IMR-90 (cell line): ENCODE measurements around the gene RNF181. TPM values are rescaled to one million over a fixed set of nuclear protein-coding genes. Genes with fewer than 3 reads are reported as not detected.
A peak's percentile ranks its signal among the peaks of the same experiment; 100 is the strongest.

Source experiments
- ATAC-seq: fragments of 200-7000 bp; cut with Tn5 transposase; 2 replicates; pipeline ENCODE4 v1.9.1; 2020; ENCODE audit warnings: low read depth, mild to moderate bottlenecking, moderate library complexity
- BruUV-seq: library from RNA; stranded (reverse); fragments of 400-500 nt; replicated peaks from 2 replicates; lab custom pipeline; 2021; lab: Mats Ljungman, UMichigan
- CTCF ChIA-PET: fragments of 300-600 bp; formaldehyde crosslinking; extraction: SDS; loops from one replicate; lab custom pipeline; 2021; ENCODE audit warnings: antibody characterized with exemption; lab: Yijun Ruan, JAX
- POLR2A ChIA-PET: fragments of 300-600 bp; sonication (Branson Sonifier 250); formaldehyde crosslinking; loops from one replicate; lab custom pipeline; 2022; ENCODE audit warnings: antibody characterized with exemption; ENCODE audit not compliant: unreplicated experiment; lab: Charles Lee
- DNase-seq: peaks from one replicate; pipeline ENCODE4 v3.0.0; 2013
- H2AFZ ChIP-seq: replicated peaks from 2 replicates; pipeline ENCODE3; 2013; ENCODE audit warnings: low read length, mild to moderate bottlenecking; ENCODE audit not compliant: poor library complexity
- H2AK5ac ChIP-seq: 2 replicates; pipeline ENCODE4 v1.6.1; 2013; ENCODE audit warnings: low read depth, low read length, inconsistent platforms
- H2AK9ac ChIP-seq: replicated peaks from 2 replicates; pipeline ENCODE3; 2013; ENCODE audit warnings: mild to moderate bottlenecking, low read depth, low read length, moderate library complexity; ENCODE audit not compliant: poor library complexity
- H2BK120ac ChIP-seq: 2 replicates; pipeline ENCODE4 v1.6.1; 2013; ENCODE audit warnings: low read depth, low read length, inconsistent platforms
- H2BK15ac ChIP-seq: 3 replicates; pipeline ENCODE4 v1.6.1; 2013; ENCODE audit warnings: low read depth, low read length, inconsistent platforms
- H2BK20ac ChIP-seq: 2 replicates; pipeline ENCODE4 v1.6.1; 2013; ENCODE audit warnings: low read depth, mild to moderate bottlenecking, inconsistent platforms, low read length, moderate library complexity
- H2BK5ac ChIP-seq: 2 replicates; pipeline ENCODE4 v1.6.1; 2013; ENCODE audit warnings: mild to moderate bottlenecking, low read depth, low read length, inconsistent platforms; ENCODE audit not compliant: poor library complexity, severe bottlenecking
- H3K14ac ChIP-seq: replicated peaks from 2 replicates; pipeline ENCODE4 v1.6.1; 2013; ENCODE audit warnings: low read depth, low read length, inconsistent platforms
- H3K18ac ChIP-seq: 2 replicates; pipeline ENCODE4 v1.6.1; 2013; ENCODE audit warnings: low read depth, low read length, control low read depth
- H3K23ac ChIP-seq: 2 replicates; pipeline ENCODE4 v1.6.1; 2013; ENCODE audit warnings: low read depth, low read length, inconsistent platforms
- H3K27ac ChIP-seq: 2 replicates; pipeline ENCODE4 v1.5.1; 2013; ENCODE audit warnings: mild to moderate bottlenecking, control low read depth, low read length; ENCODE audit not compliant: insufficient read depth
- H3K27me3 ChIP-seq: 2 replicates; pipeline ENCODE4 v1.6.1; 2013; ENCODE audit warnings: low read length; ENCODE audit not compliant: control insufficient read depth, insufficient read depth
- H3K36me3 ChIP-seq: 2 replicates; pipeline ENCODE4 v1.6.1; 2013; ENCODE audit warnings: low read length, mixed read lengths; ENCODE audit not compliant: control insufficient read depth, insufficient read depth
- H3K4ac ChIP-seq: 2 replicates; pipeline ENCODE4 v1.6.1; 2013; ENCODE audit warnings: low read depth, low read length, inconsistent platforms
- H3K4me1 ChIP-seq: 2 replicates; pipeline ENCODE4 v1.6.1; 2013; ENCODE audit warnings: low read length, mixed read lengths; ENCODE audit not compliant: control insufficient read depth, insufficient read depth
- H3K4me2 ChIP-seq: 2 replicates; pipeline ENCODE4 v1.6.1; 2013; ENCODE audit warnings: low read depth, mild to moderate bottlenecking, control low read depth, low read length, moderate library complexity
- H3K4me3 ChIP-seq: 2 replicates; pipeline ENCODE4 v1.5.1; 2013; ENCODE audit warnings: low read depth, mild to moderate bottlenecking, control low read depth, low read length, moderate library complexity; ENCODE audit not compliant: insufficient read depth
- H3K56ac ChIP-seq: 2 replicates; pipeline ENCODE4 v1.6.1; 2013; ENCODE audit warnings: low read length, inconsistent platforms; ENCODE audit not compliant: insufficient read depth; ENCODE audit errors: extremely low read depth
- H3K79me1 ChIP-seq, 2 experiments: 2 replicates each; pipeline ENCODE4 v1.6.1; 2013; ENCODE audit warnings: low read length in 2 of 2, inconsistent platforms in 1 of 2, low read depth in 1 of 2
- H3K9ac ChIP-seq: 2 replicates; pipeline ENCODE4 v1.6.1; 2013; ENCODE audit warnings: low read depth, low read length, control low read depth
- H3K9me1 ChIP-seq: 2 replicates; pipeline ENCODE4 v1.6.1; 2013; ENCODE audit warnings: low read length, inconsistent platforms; ENCODE audit not compliant: insufficient read depth
- H3K9me3 ChIP-seq: 2 replicates; pipeline ENCODE4 v1.6.1; 2013; ENCODE audit warnings: low read length; ENCODE audit not compliant: control insufficient read depth, insufficient read depth
- H4K20me1 ChIP-seq: 2 replicates; pipeline ENCODE4 v1.6.1; 2013; ENCODE audit warnings: low read length, inconsistent platforms; ENCODE audit not compliant: insufficient read depth
- H4K5ac ChIP-seq: 2 replicates; pipeline ENCODE4 v1.6.1; 2013; ENCODE audit warnings: mild to moderate bottlenecking, low read depth, low read length, control low read depth
- H4K8ac ChIP-seq, 2 experiments: 2 replicates each; pipeline ENCODE4 v1.6.1; 2013; ENCODE audit warnings: low read depth in 2 of 2, low read length in 2 of 2, control low read depth in 1 of 2, inconsistent platforms in 1 of 2
- H4K91ac ChIP-seq: 2 replicates; pipeline ENCODE4 v1.6.1; 2013; ENCODE audit warnings: low read depth, low read length, inconsistent platforms; ENCODE audit not compliant: insufficient read depth
- BHLHE40 ChIP-seq: fragments of 150-350 bp; IDR thresholded peaks from 2 replicates; pipeline ENCODE4 v1.6.1; 2016; ENCODE audit warnings: mild to moderate bottlenecking, low read depth, low read length
- CEBPB ChIP-seq: IDR thresholded peaks from 2 replicates; pipeline ENCODE4 v1.6.1; 2012; ENCODE audit warnings: low read depth, low read length, improper control_type of control experiment
- CHD1 ChIP-seq: IDR thresholded peaks from 2 replicates; pipeline ENCODE4 v1.6.1; 2012; ENCODE audit warnings: low read depth, low read length, improper control_type of control experiment
- CTCF ChIP-seq: conservative IDR thresholded peaks from 2 replicates; pipeline ENCODE4 v1.5.1; 2012; ENCODE audit warnings: mild to moderate bottlenecking, low read depth, low read length, improper control_type of control experiment
- FOS ChIP-seq: fragments of 150-350 bp; IDR thresholded peaks from 2 replicates; pipeline ENCODE4 v1.6.1; 2016; ENCODE audit warnings: low read depth, low read length
- MAFK ChIP-seq: IDR thresholded peaks from 2 replicates; pipeline ENCODE4 v1.6.1; 2012; ENCODE audit warnings: low read depth, low read length, improper control_type of control experiment
- MAZ ChIP-seq: IDR thresholded peaks from 2 replicates; pipeline ENCODE4 v1.6.1; 2012; ENCODE audit warnings: low read depth, mild to moderate bottlenecking, low read length, improper control_type of control experiment, moderate library complexity, borderline replicate concordance
- MXI1 ChIP-seq: IDR thresholded peaks from 2 replicates; pipeline ENCODE4 v1.6.1; 2012; ENCODE audit warnings: low read depth, mild to moderate bottlenecking, low read length, moderate library complexity, borderline replicate concordance
- NFE2L2 ChIP-seq: fragments of 150-350 bp; IDR thresholded peaks from 2 replicates; pipeline ENCODE4 v1.6.1; 2016; ENCODE audit warnings: low read depth, mild to moderate bottlenecking, low read length
- POLR2A ChIP-seq: IDR thresholded peaks from 2 replicates; pipeline ENCODE4 v1.6.1; 2012; ENCODE audit warnings: mild to moderate bottlenecking, low read depth, low read length
- RAD21 ChIP-seq: IDR thresholded peaks from 2 replicates; pipeline ENCODE4 v1.6.1; 2012; ENCODE audit warnings: low read length, improper control_type of control experiment
- RCOR1 ChIP-seq: IDR thresholded peaks from 2 replicates; pipeline ENCODE4 v1.6.1; 2012; ENCODE audit warnings: mild to moderate bottlenecking, low read length, improper control_type of control experiment; ENCODE audit not compliant: insufficient replicate concordance
- RFX5 ChIP-seq: IDR thresholded peaks from 2 replicates; pipeline ENCODE4 v1.8.0; 2012; ENCODE audit warnings: low read depth, mild to moderate bottlenecking, low read length, moderate library complexity
- SMC3 ChIP-seq: fragments of 150-350 bp; IDR thresholded peaks from 2 replicates; pipeline ENCODE4 v1.6.1; 2016; ENCODE audit warnings: low read depth, mild to moderate bottlenecking, antibody characterized with exemption, low read length, moderate library complexity
- USF2 ChIP-seq: fragments of 150-350 bp; IDR thresholded peaks from 2 replicates; pipeline ENCODE4 v1.6.1; 2017; ENCODE audit warnings: mild to moderate bottlenecking, antibody characterized with exemption, low read length, low read depth
- WGBS, 2 experiments: methylation state at CpG; one replicate each; pipeline versions ENCODE4 v1.1.5 to v1.1.7; 2013; ENCODE audit warnings: missing lambda C conversion rate in 2 of 2; ENCODE audit not compliant: insufficient read length in 1 of 2; ENCODE audit errors: extremely low coverage in 2 of 2; 5-methylcytosine and 5-hydroxymethylcytosine counted together
- dilution Hi-C: fragments of 300-500 bp; cut with HindIII; formaldehyde crosslinking; loops from one replicate; pipeline ENCODE4 v1.14.3; 2018; ENCODE audit warnings: low sequenced_read_pairs; ENCODE audit not compliant: unreplicated experiment
- in situ Hi-C: fragments of 300-500 bp; cut with MboI; formaldehyde crosslinking; loops from 3 replicates; pipeline ENCODE4 v1.14.3; 2019; ENCODE audit warnings: low sequenced_read_pairs, inconsistent platforms, mixed read lengths
- intact Hi-C: fragments of 100-400 bp; cut with micrococcal nuclease; formaldehyde crosslinking; loops from 2 replicates; pipeline ENCODE4 v1.10.0; 2022
- polyA plus RNA-seq, 3 experiments: library from polyadenylated mRNA; depleted of rRNA; stranded (reverse); fragments of >200 nt; gene quantifications; 2 replicates each; pipeline ENCODE4 v1.2.3, GENCODE V29; 2012; ENCODE audit warnings: low replicate concordance in 1 of 3
- total RNA-seq: library from RNA; depleted of rRNA; stranded (reverse); fragments of >200 nt; gene quantifications from 2 replicates; pipeline ENCODE4 v1.2.3, GENCODE V29; 2012
- TF ChIP-seq, protein P1 (sequence below): fragments of 150-350 bp; IDR thresholded peaks from 2 replicates; pipeline ENCODE4 v1.6.1; 2016; ENCODE audit warnings: low read depth, mild to moderate bottlenecking, low read length, moderate library complexity, borderline replicate concordance

Gene RNF181
- total and polyA plus RNA-seq, 2 of the 4 experiments (the other 2 are of a cell fraction) = 438 to 498 TPM

DNA sequence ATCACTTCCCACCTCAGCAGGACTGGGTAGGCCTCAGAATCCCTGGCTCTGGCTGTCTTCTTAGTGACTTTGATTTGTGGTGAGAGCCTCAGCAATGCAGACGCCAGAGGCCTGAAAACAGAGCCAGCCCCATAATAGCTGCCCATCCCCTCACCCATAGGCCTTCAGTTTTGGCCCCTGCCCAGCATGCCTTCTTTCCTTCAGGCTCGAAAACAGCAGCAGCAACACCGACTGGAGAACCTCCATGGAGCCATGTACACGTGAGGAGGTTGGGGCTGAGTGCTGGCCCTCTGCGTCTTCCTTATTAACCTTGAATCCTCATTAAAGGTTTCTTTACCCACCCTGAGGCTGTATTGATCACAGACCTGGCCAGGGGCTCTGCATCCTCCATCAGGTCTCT lies 1.7 kb downstream of the RNF181 start:
- no CpG with 5 or more reads among the region's 5 CpGs for WGBS, 2 experiments
- ChIA-PET CTCF (no interaction called here), POLR2A (interaction anchor here (0.6 to 1.9 kb wide), 2 partner anchors 10 to 36 kb away, joined by 3 to 9 read pairs; no protein-coding TSS in a partner anchor)
- Histone ChIP-seq H3K79me1 (peaks cover 26 to 68% of the 10 kb centered on the region in 2 experiments), H3K9me3 (no peaks in the 10 kb centered on the region), H3K27me3 (no peaks in the 10 kb centered on the region), H3K4ac (no peak overlapping the region), H2BK120ac (no peak overlapping the region), H4K91ac (no peak overlapping the region), H3K18ac (no peak overlapping the region), H2BK15ac (no peak overlapping the region), H2AFZ (no peak overlapping the region), H3K4me1 (peaks cover 13% of the 10 kb centered on the region), H3K9me1 (peaks cover 16% of the 10 kb centered on the region), H4K20me1 (peaks cover 16% of the 10 kb centered on the region), H3K14ac (no peak overlapping the region), H3K27ac (no peak overlapping the region), H3K4me2 (no peak overlapping the region), H4K8ac (no peak overlapping the region), H4K5ac (no peak overlapping the region), H3K56ac (no peak overlapping the region), H2AK9ac (no peak overlapping the region), H3K23ac (no peak overlapping the region), H2AK5ac (no peak overlapping the region), H3K36me3 (peaks cover 26% of the 10 kb centered on the region), H3K9ac (no peak overlapping the region), H2BK5ac (no peak overlapping the region), H3K4me3 (no peak overlapping the region), H2BK20ac (no peak overlapping the region)
- TSS peak; percentile 56 for BruUV-seq
- intact Hi-C loops (no loop called here), in situ Hi-C loops (no loop called here), dilution Hi-C loops (no loop called here)
- DNase-seq (no peak), ATAC-seq (no peak)
- TF ChIP-seq MAFK (no peak), BHLHE40 (no peak), NFE2L2 (no peak), RCOR1 (no peak), RFX5 (no peak), MXI1 (no peak), SMC3 (no peak), RAD21 (no peak), CTCF (no peak), POLR2A (no peak), USF2 (no peak), CEBPB (no peak), FOS (no peak), CHD1 (no peak), MAZ (no peak)
- TF ChIP-seq, protein P1, sequence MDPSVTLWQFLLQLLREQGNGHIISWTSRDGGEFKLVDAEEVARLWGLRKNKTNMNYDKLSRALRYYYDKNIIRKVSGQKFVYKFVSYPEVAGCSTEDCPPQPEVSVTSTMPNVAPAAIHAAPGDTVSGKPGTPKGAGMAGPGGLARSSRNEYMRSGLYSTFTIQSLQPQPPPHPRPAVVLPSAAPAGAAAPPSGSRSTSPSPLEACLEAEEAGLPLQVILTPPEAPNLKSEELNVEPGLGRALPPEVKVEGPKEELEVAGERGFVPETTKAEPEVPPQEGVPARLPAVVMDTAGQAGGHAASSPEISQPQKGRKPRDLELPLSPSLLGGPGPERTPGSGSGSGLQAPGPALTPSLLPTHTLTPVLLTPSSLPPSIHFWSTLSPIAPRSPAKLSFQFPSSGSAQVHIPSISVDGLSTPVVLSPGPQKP = no peak
